Activated B cell treated with CpG ODN at 0.5 μM for 24 hours (primary cell): ENCODE data around the gene ZNF212. TPM values are rescaled to one million over a fixed set of nuclear protein-coding genes. Genes with fewer than 3 reads are reported as not detected.

Experiments used
- ATAC-seq: fragments of 200-7000 bp; cut with Tn5 transposase; one replicate; pipeline ENCODE4 v1.10.0; 2021; ENCODE audit warnings: low read depth, mild to moderate bottlenecking, moderate library complexity
- CTCF ChIA-PET: fragments of 350-600 bp; sonication (Branson Sonifier 250); formaldehyde crosslinking; loops from one replicate; lab custom pipeline; 2021; ENCODE audit warnings: antibody characterized with exemption; lab: Charles Lee
- POLR2A ChIA-PET: fragments of 350-600 bp; sonication (Branson Sonifier 250); formaldehyde crosslinking; loops from one replicate; lab custom pipeline; 2021; ENCODE audit warnings: antibody characterized with exemption; lab: Charles Lee
- DNase-seq: peaks from one replicate; pipeline ENCODE4 v3.0.0; 2022
- H3K27ac Mint-ChIP-seq: one replicate; pipeline ENCODE4 v1.8.0; 2020; ENCODE audit warnings: mixed read lengths
- H3K27me3 Mint-ChIP-seq: one replicate; pipeline ENCODE4 v1.8.0; 2021; ENCODE audit warnings: mixed read lengths
- H3K36me3 Mint-ChIP-seq: one replicate; pipeline ENCODE4 v1.8.0; 2021; ENCODE audit warnings: low read depth, mixed read lengths
- H3K4me1 Mint-ChIP-seq: one replicate; pipeline ENCODE4 v1.8.0; 2021; ENCODE audit warnings: mixed read lengths
- H3K4me3 Mint-ChIP-seq: one replicate; pipeline ENCODE4 v1.8.0; 2020; ENCODE audit warnings: mild to moderate bottlenecking, mixed read lengths
- H3K9me3 Mint-ChIP-seq: one replicate; pipeline ENCODE4 v1.8.0; 2020; ENCODE audit warnings: mixed read lengths
- intact Hi-C: fragments of 100-400 bp; cut with micrococcal nuclease; formaldehyde crosslinking; loops from one replicate; pipeline ENCODE4 v1.15.1; 2024
- total RNA-seq: library from RNA; stranded (reverse); gene quantifications from 2 replicates; pipeline ENCODE4 v1.2.3, GENCODE V29; 2022
- TF ChIP-seq, protein P1 (sequence below): fragments of 200-600 bp; IDR thresholded peaks from one replicate; pipeline ENCODE4 v1.8.0; 2022; ENCODE audit warnings: antibody characterized with exemption, mild to moderate bottlenecking

ZNF212 gene
- total RNA-seq, 1 donor from 2014 or later: 21.0 TPM

DNA sequence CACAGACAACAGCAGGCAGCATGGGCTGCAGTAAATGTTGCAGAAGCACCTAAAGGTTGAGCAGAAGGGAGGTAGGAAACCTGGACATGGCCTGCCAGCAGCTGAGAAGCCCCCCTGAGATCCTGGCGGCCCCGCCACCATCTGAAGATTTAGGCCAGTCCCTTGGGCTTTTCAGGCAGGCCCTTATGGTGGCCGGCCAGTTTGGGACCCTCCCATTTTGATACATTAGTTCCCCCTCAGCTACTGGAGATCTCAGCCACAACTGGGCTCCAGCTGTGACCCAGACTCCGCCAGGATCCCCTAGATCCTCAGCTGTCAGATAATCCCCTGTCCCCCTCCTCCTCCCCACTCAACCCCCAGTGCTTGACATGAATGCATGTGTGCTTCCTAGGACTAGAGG is 56.9 kb downstream of the ZNF212 start:
- peaks cover 11% of the 10 kb centered on the region for H3K36me3 Mint-ChIP-seq
- POLR2A ChIA-PET: no interaction called here
- H3K9me3 Mint-ChIP-seq: peaks cover 5% of the 10 kb centered on the region

DNA sequence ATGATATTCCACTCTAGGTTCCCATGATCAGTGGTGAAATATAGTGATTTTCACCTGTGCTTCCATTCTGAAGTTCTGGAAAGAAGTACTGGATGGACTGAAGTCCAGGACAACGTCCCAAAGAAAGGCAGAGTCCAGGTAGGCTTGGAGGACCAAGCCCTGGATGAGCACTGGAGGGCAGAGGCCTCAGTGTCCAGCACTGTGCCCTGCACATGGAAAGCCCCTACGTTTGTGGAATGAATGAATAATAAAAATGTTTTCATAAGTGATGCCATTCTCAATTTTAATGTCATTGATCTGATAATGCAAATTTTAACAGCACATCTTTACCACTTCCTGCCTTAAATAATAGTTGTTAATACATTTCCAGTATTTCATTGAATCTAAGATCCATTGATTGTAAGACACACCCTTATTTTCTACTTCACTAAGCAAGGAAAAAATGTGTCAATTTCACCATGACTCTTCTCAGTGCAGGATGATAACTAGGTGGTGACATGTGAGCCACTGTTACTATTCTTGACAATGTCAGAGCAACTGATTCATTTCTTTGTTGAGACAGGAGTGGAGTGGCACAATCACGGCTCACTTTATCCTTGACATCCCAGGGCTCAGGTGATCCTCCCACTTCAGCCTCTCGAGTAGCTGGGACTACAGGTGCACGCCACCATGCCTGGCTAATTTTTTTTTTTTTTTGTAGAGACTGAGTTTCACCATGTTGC is 57.7 kb downstream of the ZNF212 start:
- DNase-seq (no peak), ATAC-seq (no peak)
- peaks cover 5% of the 10 kb centered on the region for H3K9me3 Mint-ChIP-seq
- ChIA-PET POLR2A (no interaction called here), CTCF (no interaction called here)
- intact Hi-C loops: no loop called here
- no peak overlapping the region for H3K4me3 Mint-ChIP-seq
- H3K4me1 Mint-ChIP-seq: peaks cover 2% of the 10 kb centered on the region
- no peaks in the 10 kb centered on the region for H3K27me3 Mint-ChIP-seq
- H3K36me3 Mint-ChIP-seq: peaks cover 8% of the 10 kb centered on the region
- TF ChIP-seq, protein P1, sequence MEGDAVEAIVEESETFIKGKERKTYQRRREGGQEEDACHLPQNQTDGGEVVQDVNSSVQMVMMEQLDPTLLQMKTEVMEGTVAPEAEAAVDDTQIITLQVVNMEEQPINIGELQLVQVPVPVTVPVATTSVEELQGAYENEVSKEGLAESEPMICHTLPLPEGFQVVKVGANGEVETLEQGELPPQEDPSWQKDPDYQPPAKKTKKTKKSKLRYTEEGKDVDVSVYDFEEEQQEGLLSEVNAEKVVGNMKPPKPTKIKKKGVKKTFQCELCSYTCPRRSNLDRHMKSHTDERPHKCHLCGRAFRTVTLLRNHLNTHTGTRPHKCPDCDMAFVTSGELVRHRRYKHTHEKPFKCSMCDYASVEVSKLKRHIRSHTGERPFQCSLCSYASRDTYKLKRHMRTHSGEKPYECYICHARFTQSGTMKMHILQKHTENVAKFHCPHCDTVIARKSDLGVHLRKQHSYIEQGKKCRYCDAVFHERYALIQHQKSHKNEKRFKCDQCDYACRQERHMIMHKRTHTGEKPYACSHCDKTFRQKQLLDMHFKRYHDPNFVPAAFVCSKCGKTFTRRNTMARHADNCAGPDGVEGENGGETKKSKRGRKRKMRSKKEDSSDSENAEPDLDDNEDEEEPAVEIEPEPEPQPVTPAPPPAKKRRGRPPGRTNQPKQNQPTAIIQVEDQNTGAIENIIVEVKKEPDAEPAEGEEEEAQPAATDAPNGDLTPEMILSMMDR: no peak
- H3K27ac Mint-ChIP-seq: no peak overlapping the region

More for the DNA sequence above, 56.9 kb downstream of the ZNF212 start:
- DNase-seq: no peak
- H3K4me1 Mint-ChIP-seq: peaks cover 2% of the 10 kb centered on the region
- H3K27ac Mint-ChIP-seq: no peak overlapping the region
- no peak overlapping the region for H3K4me3 Mint-ChIP-seq
- no peak for ATAC-seq
- no peaks in the 10 kb centered on the region for H3K27me3 Mint-ChIP-seq
- TF ChIP-seq, protein P1: no peak
- CTCF ChIA-PET: no interaction called here
- intact Hi-C loops: no loop called here

DNA sequence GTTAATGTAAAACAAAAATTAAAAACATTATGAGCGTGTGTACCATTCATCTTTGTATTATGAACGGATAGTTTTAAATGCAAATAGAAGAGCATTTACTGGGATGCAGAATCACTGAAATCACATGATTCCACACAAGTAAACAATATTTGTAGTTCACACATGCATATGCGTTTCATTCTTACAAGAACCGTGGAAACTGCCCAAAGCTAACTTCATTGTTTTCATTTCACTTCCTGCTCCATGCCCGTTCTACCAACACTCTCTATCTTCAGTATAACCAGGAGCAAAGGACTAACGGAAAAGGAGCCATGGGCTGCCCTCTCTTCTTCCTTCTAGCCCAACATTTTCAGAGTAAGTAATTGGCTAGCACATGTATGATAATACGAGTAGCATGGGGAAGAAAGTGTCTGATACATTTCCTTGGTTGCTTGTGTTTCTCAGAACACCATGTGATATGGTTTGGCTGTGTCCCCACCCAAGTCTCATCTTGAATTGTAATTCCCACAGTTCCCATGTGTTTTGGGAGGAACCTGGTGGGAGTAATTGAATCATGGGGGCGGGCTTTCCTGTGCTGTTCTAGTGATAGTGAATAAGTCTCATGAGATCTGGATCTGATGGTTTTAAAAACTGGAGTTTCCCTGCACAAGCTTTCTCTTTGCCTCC is 61.3 kb downstream of the ZNF212 start:
- no peak overlapping the region for H3K4me3 Mint-ChIP-seq

DNA sequence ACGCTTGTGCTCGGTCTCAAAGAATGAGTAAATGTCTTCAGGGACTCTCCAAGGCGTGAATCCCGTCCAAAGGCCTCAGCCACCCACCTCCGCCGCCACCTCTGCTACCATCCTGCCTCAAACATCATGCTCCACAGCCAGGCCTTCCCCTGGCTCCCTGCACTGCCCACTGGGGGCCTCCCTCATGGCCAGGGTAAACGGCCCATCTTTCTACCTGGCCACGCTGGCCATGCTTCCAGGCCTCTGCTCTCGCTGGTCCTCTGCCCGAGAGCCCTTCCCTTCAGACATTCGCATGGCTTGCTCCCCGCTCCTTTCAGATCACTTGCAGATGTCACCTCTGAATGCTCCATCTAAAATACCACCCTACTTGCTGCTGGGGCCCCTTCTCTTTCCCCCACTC is 62.8 kb downstream of the ZNF212 start:
- ChIA-PET POLR2A (no interaction called here), CTCF (no interaction called here)
- H3K4me1 Mint-ChIP-seq: peaks cover 2% of the 10 kb centered on the region
- intact Hi-C loops: no loop called here
- no peak overlapping the region for H3K27ac Mint-ChIP-seq
- H3K36me3 Mint-ChIP-seq: no peaks in the 10 kb centered on the region
- DNase-seq: no peak
- TF ChIP-seq, protein P1: no peak
- peaks cover 12% of the 10 kb centered on the region for H3K9me3 Mint-ChIP-seq
- H3K4me3 Mint-ChIP-seq: no peak overlapping the region
- no peak for ATAC-seq
- no peaks in the 10 kb centered on the region for H3K27me3 Mint-ChIP-seq

More for the DNA sequence above, 61.3 kb downstream of the ZNF212 start:
- Mint-ChIP-seq H3K27me3 (no peaks in the 10 kb centered on the region), H3K4me1 (peaks cover 2% of the 10 kb centered on the region), H3K27ac (no peak overlapping the region), H3K36me3 (no peaks in the 10 kb centered on the region), H3K9me3 (peaks cover 8% of the 10 kb centered on the region)
- ChIA-PET CTCF (no interaction called here), POLR2A (no interaction called here)
- no peak for DNase-seq
- intact Hi-C loops: no loop called here
- TF ChIP-seq, protein P1: no peak
- no peak for ATAC-seq

DNA sequence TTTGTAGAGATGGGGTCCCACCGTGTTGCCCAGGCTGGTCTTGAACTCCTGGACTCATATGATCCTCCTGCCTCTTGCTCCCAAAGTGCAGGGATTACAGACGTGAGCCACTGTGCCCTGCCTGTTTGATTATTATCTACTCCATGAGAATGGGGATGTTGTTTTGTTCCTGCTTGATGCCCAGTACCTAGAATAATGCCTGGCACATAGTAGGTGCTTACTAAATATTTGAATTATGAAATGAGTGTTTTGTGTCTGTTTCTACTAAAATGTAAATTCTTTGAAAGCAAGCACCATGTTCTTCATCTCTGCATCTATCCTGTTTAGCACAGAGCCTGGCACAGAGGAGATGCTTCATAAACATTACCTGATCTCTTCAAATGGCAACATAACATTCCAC is 63.4 kb downstream of the ZNF212 start:
- POLR2A ChIA-PET: no interaction called here
- Mint-ChIP-seq H3K9me3 (peaks cover 12% of the 10 kb centered on the region), H3K27ac (no peak overlapping the region), H3K36me3 (no peaks in the 10 kb centered on the region), H3K4me3 (no peak overlapping the region), H3K27me3 (no peaks in the 10 kb centered on the region), H3K4me1 (no peaks in the 10 kb centered on the region)
- DNase-seq (no peak), ATAC-seq (no peak)
- CTCF ChIA-PET: no interaction called here
- intact Hi-C loops: no loop called here
- TF ChIP-seq, protein P1: no peak
